GM21576 (cell line): ENCODE data around the gene SGSM1.

ENCODE experiments used
- ATAC-seq: cut with Tn5 transposase; IDR thresholded peaks from one replicate; pipeline ENCODE4 v1.9.1; 2021; ENCODE audit warnings: mild to moderate bottlenecking, moderate library complexity; ENCODE audit not compliant: unreplicated experiment

The SGSM1 gene

DNA sequence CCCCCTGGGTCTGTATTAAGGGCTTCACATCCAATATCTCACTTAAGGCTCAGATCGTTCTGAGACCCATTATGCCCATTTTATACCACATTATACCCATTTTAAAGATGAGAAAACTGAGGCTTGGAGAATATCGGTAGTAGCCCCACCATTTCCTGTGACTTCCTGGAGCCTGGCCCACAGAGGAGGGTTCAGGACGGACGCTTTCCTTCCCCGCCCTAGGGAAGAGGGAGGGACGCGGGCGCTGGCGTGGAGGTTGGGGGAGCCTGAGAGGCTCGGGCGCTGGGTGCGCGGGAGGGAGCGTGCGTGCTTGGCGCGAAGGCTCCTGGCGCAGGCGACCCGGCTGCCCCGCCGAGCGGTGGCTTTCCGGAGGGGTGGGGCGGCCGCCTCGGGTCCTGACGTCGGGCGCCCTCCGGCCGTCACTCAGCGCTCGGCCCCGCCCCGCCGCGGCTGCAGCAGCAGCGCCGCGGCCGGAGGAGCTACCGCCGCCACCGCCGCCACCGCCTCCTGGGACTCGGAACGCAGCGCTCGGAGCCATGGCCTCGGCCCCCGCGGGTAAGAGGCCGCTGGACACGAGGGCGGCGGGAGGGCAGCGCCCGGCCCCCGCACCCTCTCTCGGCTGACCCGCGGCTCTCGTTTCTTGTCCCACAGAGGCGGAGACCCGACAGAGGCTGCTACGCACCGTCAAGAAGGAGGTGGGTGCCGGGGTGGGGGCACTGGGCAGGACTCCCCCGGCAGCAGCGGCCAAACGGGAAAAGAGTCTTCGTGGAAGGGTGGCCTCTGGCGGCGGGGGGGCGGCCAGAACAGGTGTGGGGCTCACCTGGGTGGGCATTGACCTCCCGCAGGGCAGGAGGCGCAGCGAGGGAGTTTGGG, at the start of gene SGSM1:
Gene SGSM1, plus strand, starts transcription at position 422 of the 873 bp plus-strand sequence. Its CDS starts 115 bp downstream, at position 537.
- ATAC-seq = no peak

DNA sequence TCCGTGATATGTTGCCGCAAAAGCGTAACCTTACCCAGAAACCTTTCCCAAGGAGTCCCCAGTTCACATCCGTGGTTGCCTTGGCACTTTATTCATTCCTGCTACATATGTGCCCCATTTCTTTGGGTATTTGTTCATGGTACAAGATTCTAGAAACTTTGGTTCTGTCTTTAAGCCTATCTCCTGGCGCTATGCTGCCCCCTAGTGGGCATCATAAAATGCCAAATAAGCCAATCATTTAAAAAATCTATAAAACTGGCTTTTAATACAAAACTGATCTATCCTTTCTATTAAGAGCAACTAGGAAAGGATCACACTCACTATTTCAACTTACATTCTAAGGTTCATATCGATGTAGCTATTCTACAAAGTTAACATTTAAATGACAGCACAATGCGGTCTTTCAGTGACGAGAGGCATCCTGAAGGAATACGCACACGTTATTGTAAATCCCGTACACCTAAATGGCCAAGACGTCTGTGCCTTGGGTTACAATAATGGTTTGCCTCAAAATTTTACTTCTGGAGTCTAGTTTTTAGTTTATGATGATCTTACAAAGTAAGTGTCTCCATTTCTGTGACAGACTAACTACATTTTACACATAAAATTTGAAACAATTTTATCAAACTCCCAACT, 47.7 kb upstream of the SGSM1 start:
- no peak for ATAC-seq

DNA sequence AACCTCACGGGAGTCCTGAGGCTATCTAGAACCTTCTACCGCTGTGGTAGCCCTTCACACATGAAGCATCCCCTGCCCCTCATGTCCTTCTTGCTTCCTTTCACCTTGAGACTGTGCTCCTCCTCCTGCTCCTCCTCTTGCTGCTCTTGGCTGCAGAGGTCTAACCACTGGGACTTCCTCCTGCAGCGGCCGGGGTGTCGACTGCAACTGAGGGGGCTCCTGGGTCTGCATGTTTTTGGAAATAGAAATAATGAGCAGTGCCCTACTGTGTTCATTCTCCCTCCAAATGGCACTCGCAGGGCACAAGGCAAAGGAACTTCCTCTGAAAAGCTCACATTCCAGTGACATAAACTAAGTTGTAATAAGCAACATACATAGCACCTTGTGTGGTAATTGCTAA, 46.2 kb upstream of the SGSM1 start:
- ATAC-seq = no peak

DNA sequence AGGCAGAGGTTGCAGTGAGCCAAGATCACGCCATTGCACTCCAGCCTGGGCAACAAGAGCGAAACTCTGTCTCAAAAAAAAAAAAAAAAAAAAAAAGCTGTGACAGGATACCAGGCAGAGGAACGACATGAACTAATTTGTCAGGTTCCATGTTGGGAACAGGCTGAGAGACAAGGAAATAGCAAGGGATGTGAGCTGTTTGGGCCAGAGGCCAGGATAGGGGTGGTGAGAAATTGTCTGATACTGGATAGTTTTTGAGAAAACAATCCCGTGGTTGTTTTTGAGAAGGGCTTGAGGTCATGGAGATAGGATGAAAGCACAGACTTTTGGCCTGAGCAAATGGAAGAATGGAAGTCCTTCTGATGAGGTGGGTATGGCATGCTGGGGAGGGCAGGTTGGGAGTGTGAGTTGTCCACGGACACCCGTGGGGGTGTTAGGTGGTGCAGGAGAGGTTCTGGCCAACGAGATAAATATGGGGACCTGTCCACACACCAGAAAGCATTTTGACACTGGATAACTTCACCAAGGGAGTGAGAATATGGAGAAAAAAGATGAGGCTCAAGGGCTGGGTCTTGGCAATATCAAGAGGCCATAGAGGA, 45.2 kb upstream of the SGSM1 start:
- no peak for ATAC-seq

DNA sequence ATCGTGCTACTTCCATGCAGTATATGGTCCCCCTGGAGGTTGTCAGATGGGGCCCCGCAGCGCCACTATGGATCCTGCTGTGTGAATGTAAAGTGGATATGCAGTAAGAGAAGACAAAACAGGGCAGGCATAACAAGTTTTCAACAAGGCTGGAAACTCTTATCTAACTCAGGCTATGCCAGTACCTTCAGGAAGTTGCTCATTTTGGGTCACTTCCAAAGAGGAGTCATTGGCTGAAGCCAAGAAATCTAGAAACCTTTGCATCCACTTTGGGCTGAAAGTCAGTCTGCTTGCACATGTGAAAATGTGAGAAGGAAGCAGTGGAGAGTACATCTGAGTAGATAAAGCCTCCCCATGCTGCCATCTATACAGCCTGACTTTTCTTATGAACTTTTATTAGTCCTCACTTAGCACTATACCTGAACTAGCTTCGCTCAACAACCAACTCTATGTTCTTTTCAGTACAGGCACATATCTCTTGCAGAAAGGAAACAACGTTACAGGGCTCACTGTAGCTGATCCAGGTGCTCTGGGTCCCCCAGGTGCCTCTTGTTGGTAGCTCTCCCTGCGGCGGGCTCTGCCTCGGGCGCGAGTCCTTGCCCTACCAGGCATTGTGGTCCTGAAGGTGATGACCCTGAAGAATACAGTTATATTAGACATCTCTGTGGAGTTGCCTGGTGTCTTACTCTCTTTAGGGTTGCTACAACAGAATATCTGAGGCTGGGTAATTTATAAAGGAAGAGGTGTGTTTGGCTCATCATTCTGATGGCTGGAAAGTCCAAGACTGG, 43.9 kb upstream of the SGSM1 start:
- no peak for ATAC-seq

DNA sequence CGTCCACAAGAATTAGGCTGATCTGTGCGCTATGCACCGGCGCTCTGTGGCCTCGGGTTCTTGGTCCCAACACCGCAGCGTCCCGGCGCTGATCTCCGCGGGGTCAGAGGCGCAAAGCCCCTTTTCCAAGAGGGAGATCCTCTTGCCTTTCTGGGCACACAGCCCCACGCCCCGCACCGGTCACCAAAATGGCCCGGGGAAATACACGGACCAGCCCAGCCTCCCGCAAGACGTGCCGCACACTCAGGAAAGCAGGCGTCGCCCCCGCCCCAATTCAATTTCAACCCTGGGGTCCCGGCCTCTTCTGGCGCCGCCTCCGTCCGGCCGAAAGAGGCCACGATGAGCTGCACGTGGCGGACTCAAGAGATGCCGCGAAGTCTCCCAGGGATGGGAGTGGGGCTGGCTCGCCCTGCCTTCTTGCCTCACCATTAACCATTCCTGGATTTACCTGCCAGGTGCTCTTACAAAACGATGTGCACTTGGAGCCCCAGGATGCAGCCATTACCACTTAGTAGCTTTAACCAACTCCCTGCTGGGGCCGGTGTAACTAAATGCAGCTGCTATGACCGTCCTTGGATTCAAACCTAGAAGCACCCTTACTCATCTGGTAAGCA, 42.0 kb upstream of the SGSM1 start:
- ATAC-seq = no peak

DNA sequence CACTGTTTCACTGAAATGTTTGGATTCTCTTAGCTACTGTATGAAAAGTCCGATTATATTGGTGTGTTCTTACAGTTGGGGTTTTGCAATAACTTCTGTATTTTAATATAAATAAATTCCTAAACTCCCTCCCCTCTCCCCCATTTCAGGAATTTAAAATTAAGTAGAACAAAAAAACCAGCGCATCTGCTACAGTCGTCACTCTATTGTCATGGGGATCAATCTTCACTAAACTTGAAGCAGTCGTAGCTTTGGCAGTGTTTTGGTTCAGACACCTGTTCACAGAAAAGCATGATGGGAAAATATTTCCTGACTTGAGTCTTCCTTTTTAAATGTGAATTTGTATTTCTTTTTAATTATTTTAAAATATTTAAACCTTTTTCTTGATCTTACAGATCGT, 40.8 kb upstream of the SGSM1 start:
- ATAC-seq = no peak

- ATAC-seq = no peak
Observed at GRCh38 chr22:24768537-24769374, 37.3 kb upstream of the SGSM1 start.

DNA sequence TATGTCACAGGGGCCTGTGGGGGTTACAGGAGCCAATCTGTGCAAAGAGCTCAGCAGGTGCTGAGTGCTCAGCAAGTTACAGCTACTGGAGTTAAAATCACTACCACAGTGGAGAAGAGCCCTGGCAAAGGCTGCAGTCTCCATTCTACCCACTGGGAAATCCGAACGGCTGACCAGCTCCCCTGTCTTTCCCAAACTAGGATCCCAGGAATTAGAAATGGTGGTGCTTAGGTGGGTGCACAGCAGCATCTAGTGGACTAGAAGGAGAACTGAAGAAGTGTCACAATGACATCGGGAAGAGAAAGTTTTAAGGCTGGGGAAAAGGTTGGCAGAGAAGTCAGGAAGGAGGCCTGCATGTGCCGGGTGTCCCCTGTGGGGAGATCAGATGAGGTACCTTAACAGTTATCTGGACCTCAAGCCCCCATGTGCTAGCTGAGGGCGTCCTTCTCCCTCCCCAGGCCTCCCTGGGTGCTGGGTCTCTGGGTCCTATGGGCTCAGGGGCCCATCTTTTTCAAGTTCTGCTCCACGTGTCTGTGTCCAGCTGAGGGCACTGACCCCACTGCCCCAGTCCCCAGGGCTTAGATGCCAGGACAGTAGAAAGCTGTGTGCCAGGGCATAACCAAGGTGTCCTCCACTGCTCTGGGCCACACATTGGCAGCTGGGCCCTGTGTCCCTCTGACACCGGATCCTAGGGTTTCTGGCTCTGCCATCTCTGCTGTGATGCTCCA, 33.4 kb upstream of the SGSM1 start:
- ATAC-seq = no peak

DNA sequence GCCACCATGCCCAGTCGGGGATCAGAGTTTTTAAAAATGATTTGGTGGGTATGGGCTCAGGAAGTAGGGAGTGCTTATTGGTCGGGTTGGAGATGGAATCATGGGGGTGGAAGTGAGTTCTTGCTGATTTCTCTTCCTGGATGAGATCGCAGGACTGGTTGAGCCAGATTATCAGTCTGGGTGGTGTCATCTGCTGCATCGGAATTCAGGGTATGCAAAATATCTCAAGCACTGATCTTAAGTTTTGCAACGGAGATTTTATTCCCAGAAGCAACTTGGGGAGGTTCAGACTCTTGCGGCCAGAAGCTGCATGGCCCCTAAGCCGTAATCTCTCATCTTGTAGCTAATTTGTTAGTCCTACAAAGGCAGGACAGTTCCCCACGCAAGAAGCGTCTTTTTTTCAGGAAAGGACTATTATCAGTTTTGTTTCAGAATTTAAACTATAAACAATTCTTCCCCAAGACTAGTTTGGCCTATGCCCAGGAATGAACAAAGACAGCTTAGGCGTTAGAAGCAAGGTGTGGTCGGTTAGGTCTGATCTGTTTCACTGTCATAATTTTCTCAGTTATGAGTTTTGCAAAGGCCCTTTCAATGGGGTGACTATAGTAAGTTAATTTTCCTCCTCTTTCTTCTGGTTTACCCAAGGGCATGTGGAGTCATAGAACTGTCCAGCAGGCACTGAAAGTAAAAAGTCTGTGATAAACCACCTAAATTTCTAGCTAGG, 30.1 kb upstream of the SGSM1 start:
- ATAC-seq = no peak

DNA sequence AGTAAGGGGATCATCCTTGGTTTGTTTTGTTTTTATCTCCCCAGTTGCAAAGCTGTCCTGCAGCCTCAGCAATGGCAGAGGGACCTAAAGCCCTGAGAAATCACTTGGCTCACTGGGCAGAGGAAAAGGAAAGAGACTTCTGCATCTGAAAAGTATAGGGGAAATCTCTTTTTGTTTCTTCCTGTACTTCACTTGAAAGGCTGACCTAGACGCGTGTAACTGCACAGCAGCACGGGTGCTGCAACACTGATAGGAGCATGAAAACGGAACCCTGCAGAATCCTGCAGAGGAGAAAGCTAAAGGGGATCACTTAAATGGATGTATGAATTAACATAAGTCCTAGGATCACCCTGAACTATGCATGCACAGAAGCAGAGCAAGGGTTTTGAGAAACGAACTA, 29.5 kb upstream of the SGSM1 start:
- no peak for ATAC-seq

DNA sequence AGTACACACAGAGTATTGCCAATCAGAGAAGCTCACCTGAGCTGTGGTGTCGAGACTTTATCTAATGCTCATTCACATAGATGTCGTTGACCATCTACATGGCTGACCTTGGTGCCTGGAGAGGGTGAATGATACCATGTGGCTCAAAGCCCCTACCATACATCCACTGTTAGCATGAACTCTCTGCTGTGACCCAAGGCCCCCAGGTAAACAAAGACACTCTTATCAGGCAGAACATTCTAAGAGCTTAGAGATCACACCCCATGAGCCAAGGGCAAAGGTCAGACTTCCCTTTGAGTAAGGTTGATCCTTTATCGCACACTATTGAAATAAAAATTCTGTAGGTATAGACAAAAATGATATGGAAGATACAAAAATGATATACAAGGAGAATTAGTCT, 16.5 kb upstream of the SGSM1 start:
- no peak for ATAC-seq

DNA sequence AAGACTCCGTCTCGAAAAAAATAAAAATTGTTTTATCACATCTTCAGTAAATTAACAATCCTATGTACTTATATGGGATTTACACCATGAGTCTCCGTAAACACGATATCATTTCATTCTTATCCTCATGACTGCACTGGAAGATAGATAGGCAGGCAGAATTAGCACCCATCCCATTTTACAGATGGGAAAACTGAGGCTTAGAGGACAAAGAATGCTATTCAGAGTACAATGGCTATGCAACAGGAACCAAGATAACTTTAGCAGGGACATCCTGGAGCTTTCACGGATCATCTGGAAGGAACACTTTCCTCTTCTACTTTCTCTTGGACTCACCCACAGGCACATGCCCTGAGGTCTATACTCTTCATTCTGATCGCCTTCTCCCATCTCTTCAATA, 14.6 kb upstream of the SGSM1 start:
- no peak for ATAC-seq

GRCh38 chr22:24796056-24796455, 10.0 kb upstream of the SGSM1 start:
- ATAC-seq = no peak

- no peak for ATAC-seq
Observed at GRCh38 chr22:24796860-24797259, 9.2 kb upstream of the SGSM1 start.

GRCh38 chr22:24801901-24802465, 4.0 kb upstream of the SGSM1 start:
- no peak for ATAC-seq

GRCh38 chr22:24803064-24803542, 2.9 kb upstream of the SGSM1 start:
- no peak for ATAC-seq

- no peak for ATAC-seq
Observed at GRCh38 chr22:24806663-24807001, 621 bp downstream of the SGSM1 start.
